Rectal smooth muscle tissue (tissue), 1 donor: Measurements from ENCODE around the gene ZBTB34.

ENCODE experiments used
- H3K27ac ChIP-seq: one replicate; pipeline ENCODE4 v1.7.0; 2013; ENCODE audit warnings: low read depth, low read length, inconsistent platforms
- H3K27me3 ChIP-seq: one replicate; pipeline ENCODE4 v1.7.0; 2013; ENCODE audit warnings: low read length; ENCODE audit not compliant: control insufficient read depth, insufficient read depth
- H3K36me3 ChIP-seq: one replicate; pipeline ENCODE4 v1.7.0; 2013; ENCODE audit warnings: low read length; ENCODE audit not compliant: control insufficient read depth, insufficient read depth
- H3K4me1 ChIP-seq: one replicate; pipeline ENCODE4 v1.7.0; 2013; ENCODE audit warnings: low read length; ENCODE audit not compliant: control insufficient read depth, insufficient read depth
- H3K4me3 ChIP-seq: one replicate; pipeline ENCODE4 v1.7.0; 2013; ENCODE audit warnings: low read length
- H3K9ac ChIP-seq: one replicate; pipeline ENCODE4 v1.7.0; 2013; ENCODE audit warnings: low read length

The ZBTB34 gene

DNA sequence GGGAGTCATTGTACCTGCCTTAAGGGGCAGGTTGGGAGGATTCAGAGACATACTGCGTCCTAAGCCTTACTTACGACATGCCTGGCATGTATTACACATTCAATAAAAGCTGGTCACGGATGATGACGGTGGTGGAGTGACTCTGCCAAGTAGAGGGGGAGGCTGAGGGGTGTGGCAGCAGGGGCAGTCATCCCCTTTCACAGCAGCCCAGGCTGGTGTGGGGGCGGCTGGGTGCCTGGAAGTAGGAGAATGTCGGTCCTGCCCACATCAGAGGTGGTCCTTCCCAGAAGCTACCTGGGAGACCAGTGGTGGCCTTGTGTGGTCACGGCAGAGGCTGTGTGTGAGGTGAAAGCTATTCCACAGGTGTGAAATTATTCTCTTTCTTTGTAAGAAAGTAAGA is 8.9 kb downstream of the ZBTB34 start:
- Histone ChIP-seq H3K4me3 (no peak overlapping the region), H3K27ac (no peak overlapping the region), H3K9ac (no peak overlapping the region), H3K36me3 (peaks cover 3% of the 10 kb centered on the region), H3K27me3 (no peaks in the 10 kb centered on the region), H3K4me1 (no peaks in the 10 kb centered on the region)

DNA sequence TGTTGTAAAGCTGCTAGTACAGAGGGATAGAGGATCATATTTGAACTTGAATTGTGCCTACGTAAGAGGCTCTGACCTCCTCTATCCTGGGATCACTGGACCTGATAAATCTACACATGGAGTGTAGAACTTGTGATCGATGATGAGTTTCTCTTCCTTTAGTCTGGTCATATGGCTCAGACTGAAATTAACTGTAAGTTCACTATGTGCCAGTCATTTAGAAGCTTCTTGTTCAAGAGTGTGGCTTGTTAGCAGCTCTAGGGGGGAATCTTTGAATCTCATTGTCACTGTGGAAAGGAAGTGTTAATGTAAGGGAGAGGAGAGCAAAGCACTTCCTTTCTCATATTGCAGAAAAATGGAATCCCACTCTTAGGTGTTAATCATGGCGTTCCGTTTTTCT is 12.1 kb downstream of the ZBTB34 start:
- Histone ChIP-seq H3K36me3 (peaks cover 3% of the 10 kb centered on the region), H3K27me3 (no peaks in the 10 kb centered on the region), H3K9ac (no peak overlapping the region), H3K4me3 (no peak overlapping the region), H3K4me1 (no peaks in the 10 kb centered on the region), H3K27ac (no peak overlapping the region)

DNA sequence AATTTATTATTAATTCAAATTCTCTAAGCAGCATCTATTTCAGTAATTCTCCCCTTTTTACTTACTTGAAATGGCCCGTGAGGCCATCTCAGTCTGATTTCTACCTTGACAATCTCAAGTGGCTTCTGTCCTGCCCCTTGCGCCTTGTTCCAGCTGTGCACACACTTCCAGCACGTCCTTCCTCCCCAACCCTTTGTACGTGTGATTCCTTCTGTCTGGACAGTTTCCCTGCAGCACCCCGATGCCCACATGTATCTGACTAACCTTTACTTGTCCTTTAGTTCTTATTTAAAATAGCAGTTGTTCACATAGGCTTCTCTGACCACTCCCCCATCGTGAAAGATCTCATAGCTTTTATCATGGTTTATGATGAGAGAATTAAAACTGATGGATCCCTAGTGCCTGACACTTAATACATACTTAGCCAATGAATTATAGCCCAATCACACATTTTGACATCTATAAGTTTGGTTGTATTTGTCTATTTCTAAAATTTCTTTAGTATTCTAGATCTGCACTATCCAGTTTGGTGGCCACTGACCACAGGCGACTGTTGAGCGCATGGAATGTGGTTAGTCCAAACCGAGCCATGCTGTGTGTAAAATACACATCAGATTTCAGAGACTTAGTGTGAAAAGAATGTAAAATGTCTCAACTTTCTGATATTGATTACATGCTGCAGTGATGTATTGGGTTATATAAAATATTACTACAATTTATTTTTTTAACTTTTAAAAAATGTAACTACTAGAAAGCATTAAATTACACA is 14.3 kb downstream of the ZBTB34 start:
- H3K4me1 ChIP-seq = no peaks in the 10 kb centered on the region
- no peak overlapping the region for H3K9ac ChIP-seq
- H3K27ac ChIP-seq = no peak overlapping the region
- no peaks in the 10 kb centered on the region for H3K27me3 ChIP-seq
- no peaks in the 10 kb centered on the region for H3K36me3 ChIP-seq
- no peak overlapping the region for H3K4me3 ChIP-seq

DNA sequence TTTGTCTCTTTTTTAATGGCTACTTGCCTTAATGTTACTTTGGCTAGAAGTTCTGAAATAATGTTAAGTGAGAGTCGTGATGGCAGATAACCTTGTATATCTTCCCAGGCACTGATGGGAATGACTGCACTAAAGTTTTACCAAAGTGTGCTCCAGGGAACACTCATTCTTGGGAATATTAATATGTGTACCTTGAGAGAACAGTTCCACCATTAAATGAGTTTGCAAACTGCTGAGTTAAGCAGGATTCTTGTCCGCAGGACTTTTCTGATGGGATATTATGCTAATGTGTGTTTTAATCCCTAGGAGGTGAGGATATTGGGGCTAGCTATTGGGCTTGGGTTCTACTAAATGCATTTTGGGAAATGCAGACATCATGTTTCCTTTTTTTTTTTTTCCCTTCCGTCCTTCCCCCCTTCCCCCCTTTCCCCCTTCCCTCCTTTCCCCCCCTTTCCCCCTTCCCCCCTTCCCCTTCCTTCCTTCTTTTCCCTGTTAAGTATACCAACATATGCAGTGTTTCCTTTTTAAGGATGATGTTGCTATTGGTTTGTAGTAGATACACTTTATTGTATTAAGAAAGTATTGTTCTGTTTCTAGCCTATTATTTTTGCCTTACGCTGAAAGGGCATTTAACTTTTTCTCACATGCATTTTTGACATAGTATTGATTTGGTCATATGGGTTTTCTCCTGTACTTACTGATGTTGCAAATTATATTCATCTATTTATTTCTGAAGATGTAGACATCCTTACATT is 15.5 kb downstream of the ZBTB34 start:
- Histone ChIP-seq H3K4me3 (no peak overlapping the region), H3K9ac (no peak overlapping the region), H3K27ac (no peak overlapping the region), H3K4me1 (no peaks in the 10 kb centered on the region), H3K36me3 (peaks cover 10% of the 10 kb centered on the region), H3K27me3 (no peaks in the 10 kb centered on the region)

DNA sequence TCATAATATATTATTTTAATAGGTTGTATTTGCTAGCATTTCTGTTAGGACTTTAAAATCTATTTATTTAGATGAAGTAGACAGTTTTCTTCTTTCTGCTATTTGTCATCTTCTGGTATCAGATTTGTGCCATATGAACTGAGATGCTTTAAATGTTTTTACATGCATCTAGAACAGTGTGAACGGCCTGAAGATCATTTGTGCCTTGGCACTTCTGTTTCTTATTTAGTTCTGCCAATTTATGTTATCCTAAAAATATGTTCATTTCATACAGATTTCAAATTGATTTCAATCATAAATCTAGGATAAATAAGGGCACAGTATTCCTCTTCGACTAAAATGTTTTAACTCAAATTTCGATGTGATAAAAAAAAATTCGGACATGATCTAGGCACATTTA is 16.1 kb downstream of the ZBTB34 start:
- Histone ChIP-seq H3K4me3 (no peak overlapping the region), H3K27me3 (no peaks in the 10 kb centered on the region), H3K9ac (no peak overlapping the region), H3K4me1 (no peaks in the 10 kb centered on the region), H3K36me3 (peaks cover 12% of the 10 kb centered on the region), H3K27ac (no peak overlapping the region)

DNA sequence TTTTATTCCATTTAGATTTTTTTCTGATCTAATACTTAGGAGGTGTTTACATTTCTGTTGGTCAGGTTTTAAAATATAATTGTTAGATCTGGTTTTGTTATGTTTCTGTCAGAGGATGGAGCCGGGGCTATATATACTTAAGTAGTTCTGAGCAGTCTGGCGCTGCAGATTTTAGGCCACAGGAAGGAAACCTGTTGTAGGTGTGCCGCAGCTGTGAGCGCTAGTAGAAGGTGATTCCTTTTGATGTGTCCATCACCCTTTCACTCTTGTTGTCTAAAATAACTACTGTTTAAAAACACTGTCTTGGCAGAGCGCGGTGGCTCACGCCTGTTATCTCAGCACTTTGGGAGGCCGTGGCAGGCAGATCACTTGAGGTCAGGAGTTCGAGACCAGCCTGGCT is 17.0 kb downstream of the ZBTB34 start:
- Histone ChIP-seq H3K4me3 (no peak overlapping the region), H3K36me3 (peaks cover 12% of the 10 kb centered on the region), H3K4me1 (no peaks in the 10 kb centered on the region), H3K9ac (no peak overlapping the region), H3K27ac (no peak overlapping the region), H3K27me3 (no peaks in the 10 kb centered on the region)

DNA sequence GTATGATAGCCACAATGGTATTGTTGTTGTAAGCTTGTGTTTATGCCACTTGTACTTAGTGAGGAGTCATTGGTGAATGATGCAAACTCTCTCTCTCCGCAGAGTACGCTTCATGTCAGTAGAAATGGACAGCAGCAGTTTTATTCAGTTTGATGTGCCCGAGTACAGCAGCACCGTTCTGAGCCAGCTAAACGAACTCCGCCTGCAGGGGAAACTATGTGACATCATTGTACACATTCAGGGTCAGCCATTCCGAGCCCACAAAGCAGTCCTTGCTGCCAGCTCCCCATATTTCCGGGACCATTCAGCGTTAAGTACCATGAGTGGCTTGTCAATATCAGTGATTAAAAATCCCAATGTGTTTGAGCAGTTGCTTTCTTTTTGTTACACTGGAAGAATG is 18.8 kb downstream of the ZBTB34 start:
- Histone ChIP-seq H3K27me3 (no peaks in the 10 kb centered on the region), H3K27ac (no peak overlapping the region), H3K36me3 (peaks cover 16% of the 10 kb centered on the region), H3K4me1 (no peaks in the 10 kb centered on the region), H3K4me3 (no peak overlapping the region), H3K9ac (no peak overlapping the region)

DNA sequence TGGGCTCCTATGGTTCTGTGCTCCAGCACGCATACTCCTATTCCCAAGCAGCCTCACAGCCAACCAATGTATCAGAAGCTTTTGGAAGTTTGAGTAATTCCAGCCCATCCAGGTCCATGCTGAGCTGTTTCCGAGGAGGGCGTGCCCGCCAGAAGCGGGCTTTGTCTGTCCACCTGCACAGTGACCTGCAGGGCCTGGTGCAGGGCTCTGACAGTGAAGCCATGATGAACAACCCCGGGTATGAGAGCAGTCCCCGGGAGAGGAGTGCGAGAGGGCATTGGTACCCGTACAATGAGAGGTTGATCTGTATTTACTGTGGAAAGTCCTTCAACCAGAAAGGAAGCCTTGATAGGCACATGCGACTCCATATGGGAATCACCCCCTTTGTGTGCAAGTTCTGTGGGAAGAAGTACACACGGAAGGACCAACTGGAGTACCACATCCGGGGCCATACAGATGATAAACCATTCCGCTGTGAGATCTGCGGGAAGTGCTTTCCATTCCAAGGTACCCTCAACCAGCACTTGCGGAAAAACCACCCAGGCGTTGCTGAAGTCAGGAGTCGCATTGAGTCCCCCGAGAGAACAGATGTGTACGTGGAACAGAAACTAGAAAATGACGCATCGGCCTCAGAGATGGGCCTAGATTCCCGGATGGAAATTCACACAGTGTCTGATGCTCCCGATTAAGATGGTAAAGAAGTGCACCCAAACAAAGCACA is 19.9 kb downstream of the ZBTB34 start:
- no peak overlapping the region for H3K27ac ChIP-seq

DNA sequence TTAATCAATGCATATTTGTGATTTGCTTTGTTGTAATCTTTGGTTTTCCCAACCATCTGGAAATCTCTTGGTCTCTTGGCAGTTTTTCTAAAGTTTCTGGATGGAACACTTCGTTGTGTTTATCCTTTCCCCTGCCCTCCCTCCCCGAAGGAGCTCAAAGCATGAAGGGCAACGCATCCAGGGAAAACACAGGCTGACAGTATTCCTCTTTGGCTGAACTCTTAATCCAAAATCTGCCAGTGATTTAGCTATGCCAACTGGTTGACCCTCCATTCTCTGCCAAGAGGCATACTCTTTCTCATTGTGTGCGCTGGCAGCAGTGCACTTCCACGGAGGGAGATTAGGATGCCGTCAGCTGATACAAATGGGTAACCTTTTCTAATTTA is 20.5 kb downstream of the ZBTB34 start:
- no peaks in the 10 kb centered on the region for H3K4me1 ChIP-seq
- no peak overlapping the region for H3K27ac ChIP-seq
- no peaks in the 10 kb centered on the region for H3K27me3 ChIP-seq
- peaks cover 16% of the 10 kb centered on the region for H3K36me3 ChIP-seq
- H3K9ac ChIP-seq = no peak overlapping the region
- H3K4me3 ChIP-seq = no peak overlapping the region

More for the DNA sequence above, 19.9 kb downstream of the ZBTB34 start:
- peaks cover 16% of the 10 kb centered on the region for H3K36me3 ChIP-seq
- no peaks in the 10 kb centered on the region for H3K4me1 ChIP-seq
- H3K4me3 ChIP-seq = no peak overlapping the region
- H3K9ac ChIP-seq = no peak overlapping the region
- no peaks in the 10 kb centered on the region for H3K27me3 ChIP-seq

DNA sequence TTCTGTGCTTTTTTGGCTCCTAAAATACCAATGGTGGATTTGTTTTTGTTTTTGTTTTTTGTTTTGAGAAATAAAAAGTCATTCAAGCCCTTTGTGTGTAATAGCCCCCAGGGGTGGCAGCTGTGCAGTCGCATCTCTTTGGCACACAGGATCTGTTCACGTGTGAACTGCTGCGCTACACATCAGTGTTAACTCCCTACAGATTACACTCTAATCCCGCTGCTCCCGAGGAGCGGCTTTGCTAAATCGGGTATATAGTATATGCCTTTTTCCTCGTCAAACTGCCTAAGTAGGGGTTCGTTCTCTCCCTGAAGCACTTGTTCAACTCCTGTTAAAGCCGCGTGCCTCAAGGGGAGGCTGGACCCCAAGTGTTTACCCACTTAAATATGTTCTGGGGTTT is 22.3 kb downstream of the ZBTB34 start:
- no peaks in the 10 kb centered on the region for H3K4me1 ChIP-seq
- no peak overlapping the region for H3K27ac ChIP-seq
- peaks cover 16% of the 10 kb centered on the region for H3K36me3 ChIP-seq
- no peak overlapping the region for H3K4me3 ChIP-seq
- no peaks in the 10 kb centered on the region for H3K27me3 ChIP-seq
- H3K9ac ChIP-seq = no peak overlapping the region

DNA sequence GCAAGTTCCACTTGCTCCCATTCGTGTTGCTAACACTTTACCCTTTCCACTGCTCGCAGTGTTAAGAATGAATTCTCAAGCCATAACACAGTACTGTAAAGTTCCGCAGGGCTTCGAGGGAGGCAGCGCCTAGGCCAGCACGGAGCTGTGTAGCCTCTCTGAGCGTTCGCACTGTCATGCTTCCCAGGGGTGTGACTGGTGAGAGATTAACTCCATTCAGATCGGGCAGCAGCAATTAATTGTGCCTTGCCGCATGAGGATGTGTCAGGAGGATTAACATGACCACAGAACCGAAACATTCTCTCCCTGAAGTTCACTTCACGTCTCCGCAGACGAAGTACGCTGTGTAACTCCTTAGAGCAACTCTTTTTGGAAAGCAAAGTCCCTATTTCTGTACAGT is 23.2 kb downstream of the ZBTB34 start:
- Histone ChIP-seq H3K27ac (no peak overlapping the region), H3K9ac (no peak overlapping the region), H3K4me3 (no peak overlapping the region), H3K36me3 (peaks cover 16% of the 10 kb centered on the region), H3K27me3 (no peaks in the 10 kb centered on the region), H3K4me1 (no peaks in the 10 kb centered on the region)

DNA sequence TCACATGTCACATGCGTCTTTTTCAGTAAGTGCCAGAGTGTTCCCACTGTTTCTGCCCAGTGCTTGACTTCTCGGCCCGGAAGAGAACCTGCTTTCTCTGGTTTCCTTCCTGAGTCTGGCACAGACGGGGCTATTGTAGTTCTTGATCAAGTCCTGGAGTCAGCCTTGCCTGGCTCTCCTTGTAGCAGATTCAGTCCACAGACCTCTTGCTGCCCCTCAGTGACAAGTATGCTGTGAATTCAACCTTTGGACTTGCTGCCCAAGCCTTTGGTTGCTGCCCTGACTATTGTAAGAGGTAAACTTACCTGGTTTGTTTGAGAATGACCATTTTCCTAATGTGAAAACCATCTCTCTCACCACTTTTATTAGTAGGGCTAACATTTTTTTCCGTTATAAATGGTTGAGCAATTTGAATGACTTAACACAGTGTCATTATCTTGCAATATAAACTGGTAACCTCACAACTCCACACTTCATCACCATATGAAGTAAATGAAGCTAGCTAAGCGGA is 24.7 kb downstream of the ZBTB34 start:
- Histone ChIP-seq H3K4me1 (no peaks in the 10 kb centered on the region), H3K9ac (no peak overlapping the region), H3K36me3 (peaks cover 13% of the 10 kb centered on the region), H3K27ac (no peak overlapping the region), H3K4me3 (no peak overlapping the region), H3K27me3 (no peaks in the 10 kb centered on the region)
